OCI-LY7 (cell line): ENCODE data around the gene PAWR. TPM values are rescaled to one million over a fixed set of nuclear protein-coding genes. Genes with fewer than 3 reads are reported as not detected.
"Not testable (repeated sequence)": the region's sequence is repeated elsewhere in the genome, so short reads cannot be mapped to it uniquely, and the experiment has no call there.

Source experiments
- BruUV-seq: library from RNA; stranded (reverse); fragments of 400-500 nt; replicated peaks from 2 replicates; lab custom pipeline; 2021; lab: Mats Ljungman, UMichigan
- CTCF ChIA-PET: fragments of 300-600 bp; sonication (Branson Sonifier 250); formaldehyde crosslinking; loops from one replicate; lab custom pipeline; 2022; ENCODE audit warnings: antibody characterized with exemption; ENCODE audit not compliant: unreplicated experiment; lab: Charles Lee
- POLR2A ChIA-PET: fragments of 300-600 bp; sonication (Branson Sonifier 250); formaldehyde crosslinking; loops from one replicate; lab custom pipeline; 2022; ENCODE audit warnings: antibody characterized with exemption; lab: Charles Lee
- DNase-seq: peaks from one replicate; pipeline ENCODE4 v3.0.0-alpha.2; 2015; ENCODE audit warnings: low spot score
- H2AFZ ChIP-seq: fragments of 200-600 bp; sonication (generic), shearing (Covaris generic); 2 replicates; pipeline ENCODE4 v1.6.1; 2014; ENCODE audit warnings: mild to moderate bottlenecking, antibody characterized with exemption, low read length, moderate library complexity
- H3K27ac ChIP-seq: fragments of 200-600 bp; sonication (generic); 2 replicates; pipeline ENCODE4 v1.5.1; 2014; ENCODE audit warnings: mixed run types, low read depth, mild to moderate bottlenecking, moderate library complexity, low read length, inconsistent platforms; ENCODE audit not compliant: poor library complexity, severe bottlenecking
- H3K36me3 ChIP-seq: fragments of 200-600 bp; sonication (generic); 2 replicates; pipeline ENCODE4 v1.6.1; 2014; ENCODE audit warnings: mild to moderate bottlenecking, antibody characterized with exemption, low read length, moderate library complexity, mixed read lengths; ENCODE audit not compliant: insufficient read depth
- H3K4me1 ChIP-seq: fragments of 200-600 bp; sonication (generic); 2 replicates; pipeline ENCODE4 v1.5.1; 2014; ENCODE audit warnings: mild to moderate bottlenecking, low read length; ENCODE audit not compliant: insufficient read depth, poor library complexity, severe bottlenecking
- H3K4me2 ChIP-seq: fragments of 200-600 bp; sonication (generic); 2 replicates; pipeline ENCODE4 v1.6.1; 2014; ENCODE audit warnings: mild to moderate bottlenecking, low read length
- H3K4me3 ChIP-seq: fragments of 200-600 bp; sonication (generic); 2 replicates; pipeline ENCODE4 v1.5.1; 2014; ENCODE audit warnings: mild to moderate bottlenecking, low read depth, low read length; ENCODE audit not compliant: poor library complexity, severe bottlenecking
- H3K79me2 ChIP-seq: fragments of 200-600 bp; sonication (generic); 2 replicates; pipeline ENCODE4 v1.6.1; 2016; ENCODE audit warnings: low read depth, mild to moderate bottlenecking, low read length, moderate library complexity, mixed read lengths; ENCODE audit not compliant: insufficient read depth
- H3K9me2 ChIP-seq: fragments of 200-600 bp; sonication (generic); 2 replicates; pipeline ENCODE4 v1.6.1; 2016; ENCODE audit warnings: mild to moderate bottlenecking, low read length, mixed read lengths; ENCODE audit not compliant: insufficient read depth
- H3K9me3 ChIP-seq: fragments of 200-600 bp; sonication (generic); 2 replicates; pipeline ENCODE4 v1.6.1; 2014; ENCODE audit warnings: mild to moderate bottlenecking, mixed run types, low read length, mixed read lengths
- H4K20me1 ChIP-seq: fragments of 200-600 bp; sonication (generic); 2 replicates; pipeline ENCODE4 v1.6.1; 2014; ENCODE audit warnings: mild to moderate bottlenecking, antibody characterized with exemption, low read length, moderate library complexity, mixed read lengths; ENCODE audit not compliant: insufficient read depth
- CTCF ChIP-seq: fragments of 200-600 bp; sonication (generic); conservative IDR thresholded peaks from 2 replicates; pipeline ENCODE4 v1.5.1; 2014; ENCODE audit warnings: mild to moderate bottlenecking, antibody characterized with exemption, low read length, moderate library complexity, mixed read lengths
- EZH2phosphoT487 ChIP-seq: fragments of 200-600 bp; sonication (generic); IDR thresholded peaks from 2 replicates; pipeline ENCODE4 v1.6.1; 2018; ENCODE audit warnings: low read depth, borderline replicate concordance, mild to moderate bottlenecking, mixed run types, antibody characterized with exemption, low read length, moderate library complexity, mixed read lengths
- intact Hi-C: fragments of 100-400 bp; cut with micrococcal nuclease; formaldehyde crosslinking; loops from one replicate; pipeline ENCODE4 v1.10.0; 2022; ENCODE audit not compliant: unreplicated experiment
- total RNA-seq, 2 experiments: library from RNA; depleted of rRNA in 1 of 2; stranded (reverse); fragments of >200 nt in 1 of 2; shearing (Covaris generic) in 1 of 2; gene quantifications; 2 replicates each; pipeline ENCODE4 v1.2.3, GENCODE V29; 2014 to 2022

Gene PAWR
- total RNA-seq, 2 experiments from 2014 or later, result 107 to 186 TPM

DNA sequence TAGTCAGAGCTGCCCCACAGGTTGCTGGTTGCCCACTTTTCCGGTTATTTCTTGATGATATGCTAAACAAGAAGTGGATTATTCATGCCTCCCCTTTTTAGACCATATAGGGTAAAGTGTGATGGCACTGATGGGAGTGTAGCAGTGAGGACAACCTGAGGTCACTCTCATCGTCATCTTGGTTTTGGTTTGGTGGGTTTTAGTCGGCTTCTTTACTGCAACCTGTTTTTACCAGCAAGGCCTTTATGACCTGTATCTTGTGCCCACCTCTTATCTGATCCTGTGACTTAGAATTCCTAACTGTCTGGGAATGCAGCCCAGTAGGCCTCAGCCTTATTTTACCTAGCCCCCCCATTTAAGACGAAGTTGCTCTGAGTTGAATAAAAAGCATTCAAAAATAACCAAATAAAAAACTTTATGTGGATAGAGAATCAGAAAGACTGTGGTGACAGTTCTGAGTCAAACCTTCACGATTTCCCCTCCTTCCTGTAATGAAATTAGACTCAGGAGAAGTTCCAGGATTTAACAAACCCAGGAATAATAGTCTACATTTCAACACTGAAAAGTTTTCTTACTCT lies 144.2 kb downstream of the PAWR start:
- Histone ChIP-seq H4K20me1 (no peaks in the 10 kb centered on the region), H3K9me3 (no peaks in the 10 kb centered on the region), H3K9me2 (no peaks in the 10 kb centered on the region), H3K79me2 (no peaks in the 10 kb centered on the region), H3K4me1 (no peaks in the 10 kb centered on the region), H3K4me3 (no peak overlapping the region), H3K4me2 (no peak overlapping the region), H3K36me3 (no peaks in the 10 kb centered on the region), H2AFZ (no peak overlapping the region), H3K27ac (no peak overlapping the region)
- POLR2A ChIA-PET, result interaction anchor here (0.6 kb wide), 1 partner anchor 636 kb away, joined by 3 read pairs; no protein-coding TSS in a partner anchor
- TF ChIP-seq EZH2phosphoT487 (no peak), CTCF (no peak)
- intact Hi-C loops, result no loop called here
- BruUV-seq, result no TSS peak
- no peak for DNase-seq
- CTCF ChIA-PET, result no interaction called here

DNA sequence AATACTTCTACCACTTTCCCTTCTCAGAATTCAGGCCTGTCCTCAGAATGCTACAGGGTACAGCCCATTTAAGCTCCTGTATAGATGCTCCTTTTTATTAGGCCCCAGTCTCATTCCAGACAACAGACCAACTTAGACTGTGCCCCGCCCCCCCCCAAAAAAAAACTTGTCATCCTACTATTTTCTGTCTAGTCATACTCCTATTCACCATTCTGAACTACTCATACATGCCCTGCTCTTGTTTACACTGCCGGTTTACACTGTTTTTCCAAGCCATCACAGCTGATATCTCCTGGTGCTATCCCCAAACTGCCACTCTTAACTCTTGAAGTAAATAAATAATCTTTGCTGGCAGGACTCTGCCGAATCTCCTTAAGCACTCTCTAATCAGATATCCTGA lies 146.3 kb downstream of the PAWR start:
- POLR2A ChIA-PET, CTCF ChIA-PET, H3K4me3 ChIP-seq, H4K20me1 ChIP-seq, H3K36me3 ChIP-seq, H3K27ac ChIP-seq, H3K9me2 ChIP-seq, H3K9me3 ChIP-seq, H3K79me2 ChIP-seq, BruUV-seq, DNase-seq, H3K4me2 ChIP-seq, H3K4me1 ChIP-seq, H2AFZ ChIP-seq: not testable (repeated sequence)
- intact Hi-C loops, result loop anchor here (5.0 kb wide), 1 partner anchor 728 kb away; no protein-coding TSS in a partner anchor

DNA sequence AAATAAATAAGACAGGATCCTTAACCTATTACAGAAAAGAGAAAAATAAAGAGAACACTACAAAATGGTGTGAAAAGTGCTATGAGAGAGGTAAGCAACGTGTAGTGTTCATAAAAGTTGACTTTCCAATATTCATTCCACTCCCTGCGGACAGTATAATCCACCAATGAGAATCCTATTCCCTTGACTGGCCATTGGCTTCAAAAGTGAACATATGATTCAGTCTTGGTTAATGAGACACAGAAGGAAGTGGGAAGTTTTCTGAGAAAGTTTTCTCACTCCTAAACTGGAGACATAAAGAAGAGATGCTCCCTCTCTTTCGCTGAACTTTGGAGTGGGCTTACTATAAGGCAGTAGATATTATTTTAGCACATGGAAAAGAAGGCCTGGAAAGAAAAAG lies 153.1 kb downstream of the PAWR start:
- POLR2A ChIA-PET, result interaction anchor here (1.0 kb wide), 1 partner anchor 18 kb away, joined by 5 read pairs; no protein-coding TSS in a partner anchor
- TF ChIP-seq CTCF (no peak), EZH2phosphoT487 (no peak)
- BruUV-seq, result no TSS peak
- no peaks in the 10 kb centered on the region for H3K4me1 ChIP-seq
- H3K27ac ChIP-seq, result no peak overlapping the region
- H3K9me2 ChIP-seq, result no peaks in the 10 kb centered on the region
- no peaks in the 10 kb centered on the region for H3K79me2 ChIP-seq
- no peaks in the 10 kb centered on the region for H4K20me1 ChIP-seq
- CTCF ChIA-PET, result no interaction called here
- no peak overlapping the region for H2AFZ ChIP-seq
- no peak overlapping the region for H3K4me3 ChIP-seq
- no peak overlapping the region for H3K4me2 ChIP-seq
- no peaks in the 10 kb centered on the region for H3K36me3 ChIP-seq
- H3K9me3 ChIP-seq, result no peaks in the 10 kb centered on the region
- DNase-seq, result no peak
- intact Hi-C loops, result no loop called here
